GM12878 (cell line): Measurements from ENCODE around the gene ARHGAP21.

ENCODE experiments used
- ASH2L ChIP-seq: fragments of 300-600, 200-600 bp; sonication (generic); IDR thresholded peaks from 2 replicates; pipeline ENCODE4 v1.6.1; 2017; ENCODE audit warnings: low read depth, mild to moderate bottlenecking, borderline replicate concordance
- EP300 ChIP-seq, 2 experiments: fragments of 150-350 bp in 1 of 2; IDR thresholded peaks; 2 replicates each; pipeline ENCODE4 v1.6.1; 2011 to 2012; ENCODE audit warnings: low read depth in 2 of 2, low read length in 2 of 2, borderline replicate concordance in 1 of 2, improper control_type of control experiment in 1 of 2, inconsistent platforms in 1 of 2; ENCODE audit not compliant: control insufficient read depth in 1 of 2
- FOXK2 ChIP-seq: fragments of 450-650 bp; IDR thresholded peaks from 2 replicates; pipeline ENCODE4 v1.6.1; 2017; ENCODE audit warnings: mild to moderate bottlenecking, moderate library complexity
- HDAC2 ChIP-seq: fragments of 200-600 bp; sonication (generic); IDR thresholded peaks from 2 replicates; pipeline ENCODE4 v1.6.1; 2017
- JUND ChIP-seq: IDR thresholded peaks from 2 replicates; pipeline ENCODE4 v1.6.1; 2012; ENCODE audit warnings: low read depth, mild to moderate bottlenecking, low read length, improper control_type of control experiment, moderate library complexity
- MTA3 ChIP-seq: IDR thresholded peaks from 2 replicates; pipeline ENCODE4 v1.6.1; 2012; ENCODE audit warnings: low read length, inconsistent platforms, borderline replicate concordance
- POLR2A ChIP-seq: IDR thresholded peaks from 2 replicates; pipeline ENCODE4 v1.6.1; 2011; ENCODE audit warnings: low read depth, mild to moderate bottlenecking, low read length
- SP1 ChIP-seq: IDR thresholded peaks from one replicate; pipeline ENCODE4 v1.6.1; 2011; ENCODE audit warnings: low read depth, low read length
- SREBF1 ChIP-seq: IDR thresholded peaks from 2 replicates; pipeline ENCODE4 v1.6.1; 2012; ENCODE audit warnings: mild to moderate bottlenecking, low read length
- TCF12 ChIP-seq: IDR thresholded peaks from 2 replicates; pipeline ENCODE4 v1.6.1; 2011; ENCODE audit warnings: low read depth, mild to moderate bottlenecking, low read length
- TF ChIP-seq, protein P1 (sequence below): fragments of 450-650 bp; IDR thresholded peaks from 2 replicates; pipeline ENCODE4 v1.6.1; 2014; ENCODE audit warnings: mild to moderate bottlenecking
- TF ChIP-seq, protein P2 (sequence below): fragments of 450-650 bp; formaldehyde crosslinking; IDR thresholded peaks from 2 replicates; pipeline ENCODE4 v1.5.0; 2022; ENCODE audit warnings: mild to moderate bottlenecking, missing genetic modification characterization
- TF ChIP-seq, protein P3 (sequence below): IDR thresholded peaks from 2 replicates; pipeline ENCODE4 v1.6.1; 2012; ENCODE audit warnings: low read depth, low read length, improper control_type of control experiment
- TF ChIP-seq, protein P4 (sequence below), 3 experiments: IDR thresholded peaks in 2 of 3; conservative IDR thresholded peaks in 1 of 3; 2 replicates each; pipeline ENCODE4 v1.5.1; 2011; ENCODE audit warnings: low read depth in 3 of 3, low read length in 3 of 3, mild to moderate bottlenecking in 3 of 3, control low read depth in 2 of 3, moderate library complexity in 2 of 3, inconsistent platforms in 1 of 3, mixed read lengths in 1 of 3; ENCODE audit not compliant: control insufficient read depth in 2 of 3, insufficient read depth in 1 of 3; ENCODE audit errors: extremely low read depth in 1 of 3

DNA sequence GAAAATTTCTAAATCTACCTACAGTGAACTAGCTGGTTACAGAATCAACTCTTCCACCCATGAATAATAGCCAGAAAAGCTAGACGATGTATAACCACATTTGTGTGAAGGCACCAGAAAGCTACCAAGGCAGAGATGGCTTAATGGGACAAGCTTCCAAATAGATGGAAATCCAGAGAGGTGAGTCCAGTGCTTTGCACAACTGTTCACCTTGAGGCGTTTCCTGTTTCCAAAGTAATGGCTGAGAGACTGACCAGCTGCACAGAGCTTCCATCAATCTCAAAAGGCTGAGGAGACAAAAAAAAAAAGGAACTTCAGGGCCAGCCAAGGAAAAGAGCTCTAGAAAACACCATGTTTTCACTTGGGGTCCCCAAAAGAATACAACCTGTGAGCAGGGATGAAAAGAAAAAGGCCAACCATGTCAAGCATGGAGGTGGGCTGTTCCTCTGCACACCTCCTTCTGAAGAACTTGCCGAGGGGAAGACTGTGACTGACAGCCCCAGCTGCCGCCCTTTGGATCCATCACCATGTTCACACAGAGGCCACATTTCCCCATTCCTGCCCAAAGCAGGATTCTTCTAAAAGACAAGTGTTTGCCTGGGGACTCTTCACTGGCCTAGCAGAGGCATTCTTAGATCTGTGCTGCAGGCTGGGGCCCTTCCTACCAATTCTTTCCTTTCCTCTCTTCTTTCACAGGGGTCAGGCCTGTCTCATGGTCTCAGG, 72.9 kb downstream of the ARHGAP21 start:
- TF ChIP-seq JUND (no peak), SP1 (no peak), FOXK2 (no peak), EP300 (IDR thresholded peaks at IDR 0.05; ENCODE audit: borderline replicate concordance in 1 of 2, control insufficient read depth in 1 of 2, low read depth in 2 of 2, low read length in 2 of 2) (no peak), TCF12 (no peak), POLR2A (no peak), ASH2L (no peak), MTA3 (no peak), HDAC2 (no peak), SREBF1 (no peak)
- TF ChIP-seq, protein P1, sequence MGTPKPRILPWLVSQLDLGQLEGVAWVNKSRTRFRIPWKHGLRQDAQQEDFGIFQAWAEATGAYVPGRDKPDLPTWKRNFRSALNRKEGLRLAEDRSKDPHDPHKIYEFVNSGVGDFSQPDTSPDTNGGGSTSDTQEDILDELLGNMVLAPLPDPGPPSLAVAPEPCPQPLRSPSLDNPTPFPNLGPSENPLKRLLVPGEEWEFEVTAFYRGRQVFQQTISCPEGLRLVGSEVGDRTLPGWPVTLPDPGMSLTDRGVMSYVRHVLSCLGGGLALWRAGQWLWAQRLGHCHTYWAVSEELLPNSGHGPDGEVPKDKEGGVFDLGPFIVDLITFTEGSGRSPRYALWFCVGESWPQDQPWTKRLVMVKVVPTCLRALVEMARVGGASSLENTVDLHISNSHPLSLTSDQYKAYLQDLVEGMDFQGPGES = no peak
- TF ChIP-seq, protein P2, sequence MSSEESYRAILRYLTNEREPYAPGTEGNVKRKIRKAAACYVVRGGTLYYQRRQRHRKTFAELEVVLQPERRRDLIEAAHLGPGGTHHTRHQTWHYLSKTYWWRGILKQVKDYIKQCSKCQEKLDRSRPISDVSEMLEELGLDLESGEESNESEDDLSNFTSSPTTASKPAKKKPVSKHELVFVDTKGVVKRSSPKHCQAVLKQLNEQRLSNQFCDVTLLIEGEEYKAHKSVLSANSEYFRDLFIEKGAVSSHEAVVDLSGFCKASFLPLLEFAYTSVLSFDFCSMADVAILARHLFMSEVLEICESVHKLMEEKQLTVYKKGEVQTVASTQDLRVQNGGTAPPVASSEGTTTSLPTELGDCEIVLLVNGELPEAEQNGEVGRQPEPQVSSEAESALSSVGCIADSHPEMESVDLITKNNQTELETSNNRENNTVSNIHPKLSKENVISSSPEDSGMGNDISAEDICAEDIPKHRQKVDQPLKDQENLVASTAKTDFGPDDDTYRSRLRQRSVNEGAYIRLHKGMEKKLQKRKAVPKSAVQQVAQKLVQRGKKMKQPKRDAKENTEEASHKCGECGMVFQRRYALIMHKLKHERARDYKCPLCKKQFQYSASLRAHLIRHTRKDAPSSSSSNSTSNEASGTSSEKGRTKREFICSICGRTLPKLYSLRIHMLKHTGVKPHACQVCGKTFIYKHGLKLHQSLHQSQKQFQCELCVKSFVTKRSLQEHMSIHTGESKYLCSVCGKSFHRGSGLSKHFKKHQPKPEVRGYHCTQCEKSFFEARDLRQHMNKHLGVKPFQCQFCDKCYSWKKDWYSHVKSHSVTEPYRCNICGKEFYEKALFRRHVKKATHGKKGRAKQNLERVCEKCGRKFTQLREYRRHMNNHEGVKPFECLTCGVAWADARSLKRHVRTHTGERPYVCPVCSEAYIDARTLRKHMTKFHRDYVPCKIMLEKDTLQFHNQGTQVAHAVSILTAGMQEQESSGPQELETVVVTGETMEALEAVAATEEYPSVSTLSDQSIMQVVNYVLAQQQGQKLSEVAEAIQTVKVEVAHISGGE (CRISPR knock-in tag) = no peak
- TF ChIP-seq, protein P3, sequence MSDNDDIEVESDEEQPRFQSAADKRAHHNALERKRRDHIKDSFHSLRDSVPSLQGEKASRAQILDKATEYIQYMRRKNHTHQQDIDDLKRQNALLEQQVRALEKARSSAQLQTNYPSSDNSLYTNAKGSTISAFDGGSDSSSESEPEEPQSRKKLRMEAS = no peak
- TF ChIP-seq, protein P4, sequence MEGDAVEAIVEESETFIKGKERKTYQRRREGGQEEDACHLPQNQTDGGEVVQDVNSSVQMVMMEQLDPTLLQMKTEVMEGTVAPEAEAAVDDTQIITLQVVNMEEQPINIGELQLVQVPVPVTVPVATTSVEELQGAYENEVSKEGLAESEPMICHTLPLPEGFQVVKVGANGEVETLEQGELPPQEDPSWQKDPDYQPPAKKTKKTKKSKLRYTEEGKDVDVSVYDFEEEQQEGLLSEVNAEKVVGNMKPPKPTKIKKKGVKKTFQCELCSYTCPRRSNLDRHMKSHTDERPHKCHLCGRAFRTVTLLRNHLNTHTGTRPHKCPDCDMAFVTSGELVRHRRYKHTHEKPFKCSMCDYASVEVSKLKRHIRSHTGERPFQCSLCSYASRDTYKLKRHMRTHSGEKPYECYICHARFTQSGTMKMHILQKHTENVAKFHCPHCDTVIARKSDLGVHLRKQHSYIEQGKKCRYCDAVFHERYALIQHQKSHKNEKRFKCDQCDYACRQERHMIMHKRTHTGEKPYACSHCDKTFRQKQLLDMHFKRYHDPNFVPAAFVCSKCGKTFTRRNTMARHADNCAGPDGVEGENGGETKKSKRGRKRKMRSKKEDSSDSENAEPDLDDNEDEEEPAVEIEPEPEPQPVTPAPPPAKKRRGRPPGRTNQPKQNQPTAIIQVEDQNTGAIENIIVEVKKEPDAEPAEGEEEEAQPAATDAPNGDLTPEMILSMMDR (IDR thresholded peaks at IDR 0.05 in 2 of 3, conservative IDR thresholded peaks at IDR 0.05 in 1 of 3; ENCODE audit: control insufficient read depth in 2 of 3, extremely low read depth in 1 of 3, insufficient read depth in 1 of 3, low read depth in 3 of 3, low read length in 3 of 3) = no peak
